B cell (primary cell): ENCODE data around the gene TRMT61A.

Experiments used
- EZH2 ChIP-seq: IDR thresholded peaks from 2 replicates; pipeline ENCODE4 v1.6.1; 2012; ENCODE audit warnings: borderline replicate concordance, low read depth, mild to moderate bottlenecking, moderate library complexity, low read length; ENCODE audit not compliant: insufficient read depth, poor library complexity, severe bottlenecking
- TF ChIP-seq, protein P1 (sequence below): fragments of 200-600 bp; IDR thresholded peaks from one replicate; pipeline ENCODE4 v1.8.0; 2022; ENCODE audit warnings: antibody characterized with exemption, mild to moderate bottlenecking

DNA sequence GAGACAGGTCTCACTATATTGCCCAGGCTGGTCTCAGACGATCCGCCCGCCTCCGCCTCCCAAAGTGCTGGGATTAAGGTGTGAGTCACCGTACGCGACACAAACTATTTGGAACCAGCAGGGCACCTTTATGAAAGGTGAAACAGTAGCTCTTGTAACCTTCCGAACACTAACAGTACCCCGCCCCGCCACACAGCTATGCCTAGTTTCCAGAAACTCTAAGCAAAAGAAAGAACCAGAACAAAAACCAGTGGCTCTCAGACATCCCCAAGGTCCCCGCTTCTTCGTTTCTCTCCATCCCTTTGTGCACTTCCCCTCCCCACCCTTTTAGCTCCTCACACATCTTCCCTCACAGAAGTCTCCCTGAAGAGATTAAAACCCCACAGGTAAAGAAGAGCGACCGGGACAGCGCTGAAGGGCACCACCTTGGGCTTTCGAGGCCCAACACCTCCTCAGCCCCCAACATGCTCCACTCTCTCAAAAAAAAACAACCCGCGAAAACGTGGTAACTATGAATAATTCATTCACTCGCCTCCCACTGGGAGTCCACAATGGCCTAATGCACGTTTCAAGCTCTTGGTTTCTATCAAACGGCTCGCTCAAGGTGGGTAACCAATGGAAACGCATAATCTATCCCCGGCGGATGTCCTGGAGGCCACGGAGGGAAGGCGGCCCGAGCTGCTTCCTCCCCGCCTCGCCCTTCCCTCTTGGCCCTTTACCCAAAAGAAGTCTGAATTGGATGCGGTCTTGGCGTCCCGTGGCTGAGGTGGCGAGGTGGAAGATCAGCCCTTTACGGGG lies 32.6 kb downstream of the TRMT61A start:
- no peak for TF ChIP-seq EZH2
- TF ChIP-seq, protein P1, sequence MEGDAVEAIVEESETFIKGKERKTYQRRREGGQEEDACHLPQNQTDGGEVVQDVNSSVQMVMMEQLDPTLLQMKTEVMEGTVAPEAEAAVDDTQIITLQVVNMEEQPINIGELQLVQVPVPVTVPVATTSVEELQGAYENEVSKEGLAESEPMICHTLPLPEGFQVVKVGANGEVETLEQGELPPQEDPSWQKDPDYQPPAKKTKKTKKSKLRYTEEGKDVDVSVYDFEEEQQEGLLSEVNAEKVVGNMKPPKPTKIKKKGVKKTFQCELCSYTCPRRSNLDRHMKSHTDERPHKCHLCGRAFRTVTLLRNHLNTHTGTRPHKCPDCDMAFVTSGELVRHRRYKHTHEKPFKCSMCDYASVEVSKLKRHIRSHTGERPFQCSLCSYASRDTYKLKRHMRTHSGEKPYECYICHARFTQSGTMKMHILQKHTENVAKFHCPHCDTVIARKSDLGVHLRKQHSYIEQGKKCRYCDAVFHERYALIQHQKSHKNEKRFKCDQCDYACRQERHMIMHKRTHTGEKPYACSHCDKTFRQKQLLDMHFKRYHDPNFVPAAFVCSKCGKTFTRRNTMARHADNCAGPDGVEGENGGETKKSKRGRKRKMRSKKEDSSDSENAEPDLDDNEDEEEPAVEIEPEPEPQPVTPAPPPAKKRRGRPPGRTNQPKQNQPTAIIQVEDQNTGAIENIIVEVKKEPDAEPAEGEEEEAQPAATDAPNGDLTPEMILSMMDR = no peak
